ENCODE data around the gene TRIM32. TPM values are rescaled to one million over a fixed set of nuclear protein-coding genes. Genes with fewer than 3 reads are reported as not detected.

Gene TRIM32
- 17.3 TPM for total RNA-seq
- long read RNA-seq, transcript TRIM32-203 (2 exons, 3,717 nt): major isoform, 9 of 26 reads
- long read RNA-seq, transcript TRIM32-201 (2 exons, 3,688 nt): major isoform, 9 of 26 reads
- long read RNA-seq, partial matches to known transcripts: 7 of 26 reads
- long read RNA-seq, other reads (novel, unspliced or antisense): 1 of 26 reads

- intact Hi-C loops (cut with DNase I): no loop called here
- DNase-seq: peak; percentile 91
- peak; percentile 98 to 100 for ATAC-seq
- Histone ChIP-seq H3K4me3 (peak within 1 kb of the TSS; percentile 76), H3K27me3 (ENCODE audit: low read depth) (no peaks in the 10 kb centered on the region), H3K36me3 (no peaks in the 10 kb centered on the region), H3K27ac (peak within 1 kb of the TSS; percentile 72), H3K9me3 (no peaks in the 10 kb centered on the region), H3K4me1 (peaks cover 34% of the 10 kb centered on the region)
- TF ChIP-seq CTCF (IDR thresholded peaks at IDR 0.05): no peak
Measured at GRCh38 chr9:116687074-116687753, at the start of gene TRIM32. Gene TRIM32 (plus strand): TSS chr9:116687305. CDS start chr9:116697743, 10,438 bp downstream.

GRCh38 chr9:116639251-116639741, 47.8 kb upstream of the TRIM32 start:
- TF ChIP-seq CTCF (IDR thresholded peaks at IDR 0.05): no peak
- Histone ChIP-seq H3K4me1 (no peaks in the 10 kb centered on the region), H3K27ac (no peak overlapping the region), H3K9me3 (no peaks in the 10 kb centered on the region), H3K36me3 (no peaks in the 10 kb centered on the region), H3K27me3 (ENCODE audit: low read depth) (no peaks in the 10 kb centered on the region), H3K4me3 (no peak overlapping the region)
- no peak for DNase-seq
- intact Hi-C loops (cut with DNase I): no loop called here
- no peak for ATAC-seq

- H3K27ac ChIP-seq: no peak overlapping the region
- H3K36me3 ChIP-seq: no peaks in the 10 kb centered on the region
- no peaks in the 10 kb centered on the region for H3K9me3 ChIP-seq
- H3K4me3 ChIP-seq: no peak overlapping the region
- ATAC-seq (no peak), DNase-seq (no peak)
- no peaks in the 10 kb centered on the region for H3K27me3 ChIP-seq (ENCODE audit: low read depth)
- H3K4me1 ChIP-seq: no peaks in the 10 kb centered on the region
- intact Hi-C loops (cut with DNase I): no loop called here
- no peak for TF ChIP-seq CTCF (IDR thresholded peaks at IDR 0.05)
Measured at GRCh38 chr9:116641292-116642059, 45.6 kb upstream of the TRIM32 start.

GRCh38 chr9:116643691-116644090, 43.4 kb upstream of the TRIM32 start:
- H3K36me3 ChIP-seq: no peaks in the 10 kb centered on the region
- TF ChIP-seq CTCF (IDR thresholded peaks at IDR 0.05): no peak
- no peaks in the 10 kb centered on the region for H3K27me3 ChIP-seq (ENCODE audit: low read depth)
- no peaks in the 10 kb centered on the region for H3K9me3 ChIP-seq
- intact Hi-C loops (cut with DNase I): no loop called here
- no peaks in the 10 kb centered on the region for H3K4me1 ChIP-seq
- no peak overlapping the region for H3K4me3 ChIP-seq
- H3K27ac ChIP-seq: no peak overlapping the region
- ATAC-seq: no peak
- DNase-seq: no peak

- Histone ChIP-seq H3K9me3 (no peaks in the 10 kb centered on the region), H3K4me1 (no peaks in the 10 kb centered on the region), H3K27me3 (ENCODE audit: low read depth) (no peaks in the 10 kb centered on the region), H3K4me3 (no peak overlapping the region), H3K27ac (no peak overlapping the region), H3K36me3 (no peaks in the 10 kb centered on the region)
- no peak for TF ChIP-seq CTCF (IDR thresholded peaks at IDR 0.05)
- ATAC-seq: no peak
- DNase-seq: no peak
- intact Hi-C loops (cut with DNase I): no loop called here
Measured at GRCh38 chr9:116644091-116644688, 42.9 kb upstream of the TRIM32 start.

Data from lower lobe of right lung (tissue), 2 donors.